Upper lobe of left lung (tissue), 4 donors: ENCODE data around the gene EN2.
"Not testable (repeated sequence)": the region's sequence is repeated elsewhere in the genome, so short reads cannot be mapped to it uniquely, and the experiment has no call there.

Experiments
- EP300 ChIP-seq, 4 donors: sonication (generic); formaldehyde crosslinking; IDR thresholded peaks; one replicate each; pipeline ENCODE4 v1.5.1; 2017; ENCODE audit warnings: antibody characterized with exemption in 4 of 4, control low read depth in 2 of 4
- POLR2A ChIP-seq, 4 donors: fragments of 450-650 bp; IDR thresholded peaks; one replicate each; pipeline ENCODE4 v1.5.1; 2016 to 2017; ENCODE audit warnings: antibody characterized with exemption in 4 of 4, mild to moderate bottlenecking in 2 of 4
- POLR2AphosphoS5 ChIP-seq, 2 donors: sonication (generic); formaldehyde crosslinking; IDR thresholded peaks; one replicate each; pipeline ENCODE4 v1.5.1; 2017; ENCODE audit warnings: antibody characterized with exemption in 2 of 2
- TF ChIP-seq, protein P1 (sequence below), 6 experiments: fragments of 450-650 bp in 4 of 6; fragments of 200-600 bp in 2 of 6; sonication (generic) in 2 of 6; IDR thresholded peaks; one replicate each; pipeline ENCODE4 v1.5.1; 2016 to 2019; ENCODE audit warnings: antibody characterized with exemption in 6 of 6

DNA sequence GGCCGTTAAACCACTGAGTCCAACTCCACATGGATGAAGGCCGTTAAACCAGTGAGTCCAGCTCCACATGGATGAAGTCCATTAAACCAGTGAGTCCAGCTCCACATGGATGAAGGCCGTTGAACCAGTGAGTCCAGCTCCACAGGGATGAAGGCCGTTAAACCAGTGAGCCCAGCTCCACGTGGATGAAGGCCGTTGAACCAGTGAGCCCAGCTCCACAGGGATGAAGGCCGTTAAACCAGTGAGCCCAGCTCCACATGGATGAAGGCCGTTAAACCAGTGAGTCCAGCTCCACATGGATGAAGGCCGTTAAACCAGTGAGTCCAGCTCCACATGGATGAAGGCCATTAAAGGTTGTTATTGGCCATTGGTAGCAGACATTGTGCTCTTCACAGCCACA lies 12.3 kb upstream of the EN2 start:
- TF ChIP-seq, protein P1, sequence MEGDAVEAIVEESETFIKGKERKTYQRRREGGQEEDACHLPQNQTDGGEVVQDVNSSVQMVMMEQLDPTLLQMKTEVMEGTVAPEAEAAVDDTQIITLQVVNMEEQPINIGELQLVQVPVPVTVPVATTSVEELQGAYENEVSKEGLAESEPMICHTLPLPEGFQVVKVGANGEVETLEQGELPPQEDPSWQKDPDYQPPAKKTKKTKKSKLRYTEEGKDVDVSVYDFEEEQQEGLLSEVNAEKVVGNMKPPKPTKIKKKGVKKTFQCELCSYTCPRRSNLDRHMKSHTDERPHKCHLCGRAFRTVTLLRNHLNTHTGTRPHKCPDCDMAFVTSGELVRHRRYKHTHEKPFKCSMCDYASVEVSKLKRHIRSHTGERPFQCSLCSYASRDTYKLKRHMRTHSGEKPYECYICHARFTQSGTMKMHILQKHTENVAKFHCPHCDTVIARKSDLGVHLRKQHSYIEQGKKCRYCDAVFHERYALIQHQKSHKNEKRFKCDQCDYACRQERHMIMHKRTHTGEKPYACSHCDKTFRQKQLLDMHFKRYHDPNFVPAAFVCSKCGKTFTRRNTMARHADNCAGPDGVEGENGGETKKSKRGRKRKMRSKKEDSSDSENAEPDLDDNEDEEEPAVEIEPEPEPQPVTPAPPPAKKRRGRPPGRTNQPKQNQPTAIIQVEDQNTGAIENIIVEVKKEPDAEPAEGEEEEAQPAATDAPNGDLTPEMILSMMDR (IDR thresholded peaks at IDR 0.05), result not testable (repeated sequence)
- not testable (repeated sequence) for TF ChIP-seq POLR2A, POLR2AphosphoS5, EP300 (IDR thresholded peaks at IDR 0.05)
